Measurements from ENCODE around the gene RSRC1.

Gene RSRC1

DNA sequence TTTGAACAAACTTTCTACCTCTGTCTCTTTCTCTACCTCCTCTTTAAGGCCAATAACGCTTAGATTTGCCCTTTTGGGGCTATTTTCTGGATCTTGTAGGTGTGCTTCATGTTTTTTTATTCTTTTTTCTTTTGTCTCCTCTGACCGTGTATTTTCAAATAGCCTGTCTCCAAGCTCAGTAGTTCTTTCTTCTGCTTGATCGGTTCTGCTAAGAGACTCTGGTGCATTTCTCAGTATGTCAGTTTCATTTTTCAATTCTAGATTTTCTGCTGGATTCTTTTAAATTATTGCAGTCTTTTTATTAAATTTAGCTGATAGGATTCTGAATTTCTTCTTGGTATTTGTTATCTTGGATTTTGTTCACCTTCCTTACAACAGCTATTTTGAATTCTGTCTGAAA lies 148.7 kb downstream of the RSRC1 start:
- Histone ChIP-seq H3K4me2 (no peak overlapping the region), H3K27me3 (ENCODE audit: insufficient read depth, low read depth) (no peaks in the 10 kb centered on the region), H3K79me2 (ENCODE audit: insufficient read depth, low read depth) (no peaks in the 10 kb centered on the region), H2AFZ (ENCODE audit: low read depth) (no peak overlapping the region), H4K20me1 (ENCODE audit: insufficient read depth) (no peaks in the 10 kb centered on the region), H3K27ac (no peak overlapping the region), H3K4me3 (IDR thresholded peaks at IDR 0.05; ENCODE audit: insufficient read depth, low read depth, low read length) (no peak overlapping the region), H3K36me3 (ENCODE audit: insufficient read depth) (no peaks in the 10 kb centered on the region), H3K9ac (no peak overlapping the region), H3K4me1 (ENCODE audit: low read depth, poor library complexity, severe bottlenecking) (no peaks in the 10 kb centered on the region)
- TF ChIP-seq, protein P1, sequence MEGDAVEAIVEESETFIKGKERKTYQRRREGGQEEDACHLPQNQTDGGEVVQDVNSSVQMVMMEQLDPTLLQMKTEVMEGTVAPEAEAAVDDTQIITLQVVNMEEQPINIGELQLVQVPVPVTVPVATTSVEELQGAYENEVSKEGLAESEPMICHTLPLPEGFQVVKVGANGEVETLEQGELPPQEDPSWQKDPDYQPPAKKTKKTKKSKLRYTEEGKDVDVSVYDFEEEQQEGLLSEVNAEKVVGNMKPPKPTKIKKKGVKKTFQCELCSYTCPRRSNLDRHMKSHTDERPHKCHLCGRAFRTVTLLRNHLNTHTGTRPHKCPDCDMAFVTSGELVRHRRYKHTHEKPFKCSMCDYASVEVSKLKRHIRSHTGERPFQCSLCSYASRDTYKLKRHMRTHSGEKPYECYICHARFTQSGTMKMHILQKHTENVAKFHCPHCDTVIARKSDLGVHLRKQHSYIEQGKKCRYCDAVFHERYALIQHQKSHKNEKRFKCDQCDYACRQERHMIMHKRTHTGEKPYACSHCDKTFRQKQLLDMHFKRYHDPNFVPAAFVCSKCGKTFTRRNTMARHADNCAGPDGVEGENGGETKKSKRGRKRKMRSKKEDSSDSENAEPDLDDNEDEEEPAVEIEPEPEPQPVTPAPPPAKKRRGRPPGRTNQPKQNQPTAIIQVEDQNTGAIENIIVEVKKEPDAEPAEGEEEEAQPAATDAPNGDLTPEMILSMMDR (conservative IDR thresholded peaks at IDR 0.05; ENCODE audit: low read depth, low read length), result no peak

DNA sequence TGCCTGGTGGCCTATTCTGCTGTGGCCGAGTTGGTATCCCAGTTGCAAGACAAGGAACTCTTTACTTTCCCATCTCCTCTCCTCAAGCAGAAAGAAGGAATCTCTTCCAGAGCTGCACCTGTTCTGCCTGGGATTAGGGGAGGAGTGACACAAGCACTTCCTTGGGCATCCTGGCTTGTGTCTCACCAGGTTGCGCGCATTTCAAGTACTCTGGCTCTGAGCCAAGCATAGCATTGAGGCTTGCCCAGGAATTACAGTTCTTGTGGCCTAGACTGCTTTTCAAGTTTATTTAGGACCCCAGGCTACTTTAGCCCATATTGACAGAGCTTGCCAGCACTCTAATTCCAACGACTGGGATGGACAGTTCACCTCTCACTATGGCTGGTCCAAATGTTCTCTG lies 150.5 kb downstream of the RSRC1 start:
- Histone ChIP-seq H3K36me3 (ENCODE audit: insufficient read depth) (no peaks in the 10 kb centered on the region), H3K27ac (no peak overlapping the region), H4K20me1 (ENCODE audit: insufficient read depth) (no peaks in the 10 kb centered on the region), H2AFZ (ENCODE audit: low read depth) (no peak overlapping the region), H3K4me2 (no peak overlapping the region), H3K27me3 (ENCODE audit: insufficient read depth, low read depth) (no peaks in the 10 kb centered on the region), H3K4me3 (IDR thresholded peaks at IDR 0.05; ENCODE audit: insufficient read depth, low read depth, low read length) (no peak overlapping the region), H3K79me2 (ENCODE audit: insufficient read depth, low read depth) (no peaks in the 10 kb centered on the region), H3K4me1 (ENCODE audit: low read depth, poor library complexity, severe bottlenecking) (no peaks in the 10 kb centered on the region), H3K9ac (no peak overlapping the region)
- TF ChIP-seq, protein P1 (conservative IDR thresholded peaks at IDR 0.05; ENCODE audit: low read depth, low read length), result no peak

DNA sequence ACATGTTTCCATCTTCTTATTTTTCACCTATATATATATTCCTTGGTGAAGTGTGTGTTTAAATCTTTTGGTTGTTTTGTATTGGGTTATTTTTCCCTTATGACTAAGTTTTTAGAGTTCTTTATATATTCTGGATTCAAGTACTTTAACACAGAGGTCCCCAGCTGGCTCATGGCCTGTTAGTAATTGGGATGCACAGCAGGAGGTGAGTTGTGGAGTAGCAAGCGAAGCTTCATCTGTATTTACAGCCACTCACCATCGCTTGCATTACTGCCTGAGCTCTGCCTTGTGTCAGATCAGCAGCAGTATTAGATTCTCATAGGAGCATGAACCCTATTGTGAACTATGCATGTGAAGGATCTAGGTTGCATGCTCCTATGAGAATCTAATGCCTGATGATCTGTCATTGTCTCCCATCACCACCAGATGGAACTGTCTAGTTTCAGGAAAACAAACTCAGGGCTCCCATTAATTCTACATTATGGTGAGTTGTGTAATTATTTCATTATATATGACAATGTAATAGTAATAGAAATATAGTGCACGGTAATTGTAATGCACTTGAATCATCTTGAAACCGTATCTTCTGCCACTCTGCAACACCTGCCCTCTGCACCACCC lies 151.6 kb downstream of the RSRC1 start:
- Histone ChIP-seq H3K36me3 (ENCODE audit: insufficient read depth) (no peaks in the 10 kb centered on the region), H2AFZ (ENCODE audit: low read depth) (no peak overlapping the region), H3K4me2 (no peak overlapping the region), H3K4me1 (ENCODE audit: low read depth, poor library complexity, severe bottlenecking) (no peaks in the 10 kb centered on the region), H3K4me3 (IDR thresholded peaks at IDR 0.05; ENCODE audit: insufficient read depth, low read depth, low read length) (no peak overlapping the region), H3K27ac (no peak overlapping the region), H4K20me1 (ENCODE audit: insufficient read depth) (no peaks in the 10 kb centered on the region), H3K9ac (no peak overlapping the region), H3K79me2 (ENCODE audit: insufficient read depth, low read depth) (no peaks in the 10 kb centered on the region), H3K27me3 (ENCODE audit: insufficient read depth, low read depth) (no peaks in the 10 kb centered on the region)
- TF ChIP-seq, protein P1 (conservative IDR thresholded peaks at IDR 0.05; ENCODE audit: low read depth, low read length), result 0 out of 2 replicates have a peak, but pooled peaks have one; percentile 12

DNA sequence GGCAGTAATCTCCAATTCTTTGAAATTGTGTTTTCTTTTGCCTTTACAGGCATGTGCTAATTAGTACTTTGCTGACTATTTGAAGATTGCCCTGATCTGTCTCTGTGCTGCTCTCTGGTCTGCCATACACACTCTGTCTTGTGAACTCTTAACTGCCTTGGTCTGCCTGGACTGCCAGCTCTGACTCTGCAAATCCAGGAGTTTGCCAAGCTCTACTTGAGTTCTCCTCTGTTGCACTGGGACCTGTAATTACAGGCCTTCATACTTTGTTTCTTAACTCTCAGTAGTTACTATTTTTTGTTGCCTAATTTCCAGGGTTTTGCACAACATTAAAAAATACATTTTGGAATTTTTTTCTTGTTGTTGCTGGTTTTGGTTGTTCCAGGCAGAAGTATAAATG lies 155.0 kb downstream of the RSRC1 start:
- H3K27me3 ChIP-seq (ENCODE audit: insufficient read depth, low read depth), result no peaks in the 10 kb centered on the region
- H3K4me3 ChIP-seq (IDR thresholded peaks at IDR 0.05; ENCODE audit: insufficient read depth, low read depth, low read length), result no peak overlapping the region
- no peaks in the 10 kb centered on the region for H3K4me1 ChIP-seq (ENCODE audit: low read depth, poor library complexity, severe bottlenecking)
- H3K36me3 ChIP-seq (ENCODE audit: insufficient read depth), result no peaks in the 10 kb centered on the region
- H2AFZ ChIP-seq (ENCODE audit: low read depth), result no peak overlapping the region
- H3K79me2 ChIP-seq (ENCODE audit: insufficient read depth, low read depth), result no peaks in the 10 kb centered on the region
- no peak overlapping the region for H3K9ac ChIP-seq
- H3K4me2 ChIP-seq, result no peak overlapping the region
- no peak overlapping the region for H3K27ac ChIP-seq
- TF ChIP-seq, protein P1 (conservative IDR thresholded peaks at IDR 0.05; ENCODE audit: low read depth, low read length), result no peak
- no peaks in the 10 kb centered on the region for H4K20me1 ChIP-seq (ENCODE audit: insufficient read depth)

Measured in KMS-11 (cell line).